GM12878 (cell line): Measurements from ENCODE around the gene JADE1. TPM values are rescaled to one million over a fixed set of nuclear protein-coding genes. Genes with fewer than 3 reads are reported as not detected.

Experiments
- ATAC-seq: fragments of 200-7000 bp; cut with Tn5 transposase; 3 replicates; pipeline ENCODE4 v1.9.1; 2020; ENCODE audit warnings: mild to moderate bottlenecking, moderate library complexity
- BruUV-seq: library from RNA; stranded (reverse); fragments of 400-500 nt; replicated peaks from 2 replicates; lab custom pipeline; 2021; lab: Mats Ljungman, UMichigan
- CTCF ChIA-PET: fragments of 300-600 bp; sonication (Branson Sonifier 250); formaldehyde crosslinking; extraction: SDS; loops from one replicate; lab custom pipeline; 2021; ENCODE audit warnings: inconsistent platforms; lab: Yijun Ruan, JAX
- POLR2A ChIA-PET: fragments of 350-600 bp; formaldehyde crosslinking; extraction: SDS; loops from one replicate; lab custom pipeline; 2021; ENCODE audit warnings: inconsistent platforms; lab: Charles Lee
- RAD21 ChIA-PET: fragments of 300-600 bp; sonication (Branson Sonifier 250); formaldehyde crosslinking; loops from one replicate; lab custom pipeline; 2023; ENCODE audit warnings: antibody characterized with exemption; ENCODE audit not compliant: unreplicated experiment; lab: Charles Lee
- SMC1A ChIA-PET: fragments of 300-600 bp; sonication (Branson Sonifier 250); formaldehyde crosslinking; loops from one replicate; lab custom pipeline; 2023; ENCODE audit not compliant: unreplicated experiment, uncharacterized antibody; lab: Charles Lee
- DNase-seq: peaks from one replicate; pipeline ENCODE4 v3.0.0-alpha.2; 2011; ENCODE audit warnings: low read depth, low spot score
- FAIRE-seq: peaks from 3 replicates; lab custom pipeline; 2011; peaks lifted over from hg19 to GRCh38; lab: Jason Lieb, UNC
- H2AFZ ChIP-seq: 2 replicates; pipeline ENCODE4 v1.6.0; 2011; ENCODE audit warnings: low read depth, low read length, control low read depth; ENCODE audit not compliant: control insufficient read depth
- H3K27ac ChIP-seq: 2 replicates; pipeline ENCODE4 v1.5.1; 2011; ENCODE audit warnings: control low read depth; ENCODE audit not compliant: control insufficient read depth, insufficient read depth
- H3K27me3 ChIP-seq, 2 experiments: replicated peaks in 1 of 2; 2 replicates each; pipeline versions ENCODE4 v1.6.0 to v1.6.1; 2011; ENCODE audit warnings: low read length in 1 of 2; ENCODE audit not compliant: control insufficient read depth in 2 of 2, insufficient read depth in 2 of 2
- H3K36me3 ChIP-seq, 2 experiments: 2 replicates each; pipeline ENCODE4 v1.5.1; 2011; ENCODE audit warnings: low read length in 1 of 2; ENCODE audit not compliant: control insufficient read depth in 2 of 2, insufficient read depth in 2 of 2
- H3K4me1 ChIP-seq: 2 replicates; pipeline ENCODE4 v1.6.1; 2011; ENCODE audit warnings: mild to moderate bottlenecking, low read length, moderate library complexity, mixed read lengths; ENCODE audit not compliant: control insufficient read depth, insufficient read depth
- H3K4me2 ChIP-seq: 2 replicates; pipeline ENCODE4 v1.6.0; 2011; ENCODE audit warnings: control low read depth; ENCODE audit not compliant: control insufficient read depth, insufficient read depth
- H3K4me3 ChIP-seq: fragments of 200-600 bp; sonication (generic); 2 replicates; pipeline ENCODE4 v1.5.1; 2016
- H3K79me2 ChIP-seq: 2 replicates; pipeline ENCODE4 v1.6.0; 2011; ENCODE audit warnings: low read length; ENCODE audit not compliant: control insufficient read depth, insufficient read depth
- H3K9ac ChIP-seq: 2 replicates; pipeline ENCODE4 v1.8.0; 2011; ENCODE audit warnings: low read length, control low read depth, mixed read lengths; ENCODE audit not compliant: control insufficient read depth, insufficient read depth
- H3K9me3 ChIP-seq: replicated peaks from 3 replicates; pipeline ENCODE4 v1.5.1; 2011; ENCODE audit warnings: mild to moderate bottlenecking, low read length; ENCODE audit not compliant: control insufficient read depth, insufficient read depth
- H4K20me1 ChIP-seq: 2 replicates; pipeline ENCODE4 v1.6.0; 2011; ENCODE audit not compliant: control insufficient read depth, insufficient read depth
- PML ChIP-seq: IDR thresholded peaks from 2 replicates; pipeline ENCODE4 v1.6.1; 2012; ENCODE audit warnings: low read length, inconsistent platforms
- POU2F2 ChIP-seq: IDR thresholded peaks from 3 replicates; pipeline ENCODE4 v1.6.1; 2011; ENCODE audit warnings: low read depth, mild to moderate bottlenecking, low read length, borderline replicate concordance
- RBBP5 ChIP-seq: fragments of 200-600 bp; sonication (generic); conservative IDR thresholded peaks from 2 replicates; pipeline ENCODE4 v1.6.1; 2016
- SKIL ChIP-seq: fragments of 450-650 bp; IDR thresholded peaks from 2 replicates; pipeline ENCODE4 v1.6.1; 2017; ENCODE audit warnings: mild to moderate bottlenecking, low read depth, inconsistent platforms; ENCODE audit not compliant: poor library complexity, severe bottlenecking
- SREBF1 ChIP-seq: IDR thresholded peaks from 2 replicates; pipeline ENCODE4 v1.6.1; 2012; ENCODE audit warnings: mild to moderate bottlenecking, low read length
- in situ Hi-C: fragments of 300-500 bp; cut with MboI; formaldehyde crosslinking; loops from 9 replicates; pipeline ENCODE4 v1.14.3; 2018; ENCODE audit warnings: mixed read lengths
- intact Hi-C: fragments of 100-400 bp; cut with micrococcal nuclease; formaldehyde crosslinking; loops from one replicate; pipeline ENCODE4 v1.14.2; 2022; ENCODE audit not compliant: unreplicated experiment
- polyA plus RNA-seq, 11 experiments: library from polyadenylated mRNA; depleted of rRNA in 4 of 11; unstranded in 6 of 11; stranded (reverse) in 5 of 11; fragments of >200 nt; fragmentation: Nextera tagmentation in 4 of 11; fragmentation: Illumina TruSeq in 1 of 11; extraction: Ambion mirVana in 4 of 11; extraction: Trizol in 1 of 11; gene quantifications; 1 replicate in 1 of 11; 2 replicates in 10 of 11; pipeline versions ENCODE4 v1.2.1 to v1.2.3, GENCODE V29; 2011 to 2016; ENCODE audit warnings: inconsistent platforms in 2 of 11, missing spikeins in 2 of 11, low read depth in 1 of 11
- total RNA-seq, 4 experiments: library from RNA; depleted of rRNA in 3 of 4; stranded (reverse); fragments of >200 nt in 3 of 4; fragmentation: Illumina TruSeq in 1 of 4; extraction: Trizol in 1 of 4; gene quantifications; 2 replicates each; pipeline versions ENCODE4 v1.2.1 to v1.2.3, GENCODE V29; 2013 to 2021
- TF ChIP-seq, protein P1 (sequence below): IDR thresholded peaks from 2 replicates; pipeline ENCODE4 v1.6.1; 2011; ENCODE audit warnings: low read depth, mild to moderate bottlenecking, low read length, moderate library complexity, borderline replicate concordance; ENCODE audit errors: extremely low read depth
- TF ChIP-seq, protein P2 (sequence below): fragments of 450-650 bp; formaldehyde crosslinking; IDR thresholded peaks from 2 replicates; pipeline ENCODE4 v1.4.0; 2020; ENCODE audit warnings: mild to moderate bottlenecking, moderate library complexity
- TF ChIP-seq, protein P3 (sequence below): fragments of 150-350 bp; IDR thresholded peaks from 2 replicates; pipeline ENCODE4 v1.6.1; 2016; ENCODE audit warnings: low read depth, low read length

Gene JADE1
- total and polyA plus RNA-seq, 10 of the 15 experiments (the other 5 are each of a cell fraction or from before 2014, with no cell fraction given), result 5.9 to 27.2 (median 15.8) TPM

DNA sequence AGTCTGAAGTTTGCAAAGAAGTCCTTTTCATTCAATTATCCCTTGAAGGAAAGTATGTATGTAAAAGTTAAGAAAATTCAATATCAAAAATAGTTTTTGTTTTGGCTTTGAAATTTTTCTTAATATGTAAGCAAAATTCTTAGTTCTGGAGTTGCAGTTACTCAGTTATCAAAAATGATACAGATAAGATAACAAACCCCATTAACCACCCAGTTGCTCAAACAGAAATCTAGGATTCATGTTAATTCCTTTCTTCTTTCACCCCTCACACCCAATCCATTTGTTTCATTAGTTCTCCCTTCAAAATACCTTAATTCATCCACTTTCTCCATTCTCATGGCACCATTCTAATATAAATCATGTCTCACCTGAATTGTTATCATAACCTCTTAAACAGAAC, 40.5 kb upstream of the JADE1 start:
- Histone ChIP-seq H3K36me3 (no peaks in the 10 kb centered on the region), H2AFZ (no peak overlapping the region), H3K79me2 (no peaks in the 10 kb centered on the region), H3K4me2 (no peak overlapping the region), H3K27ac (no peak overlapping the region), H3K4me1 (no peaks in the 10 kb centered on the region), H3K4me3 (no peak overlapping the region), H3K9me3 (no peaks in the 10 kb centered on the region), H3K9ac (no peak overlapping the region), H3K27me3 (no peaks in the 10 kb centered on the region), H4K20me1 (no peaks in the 10 kb centered on the region)
- TF ChIP-seq, protein P1, sequence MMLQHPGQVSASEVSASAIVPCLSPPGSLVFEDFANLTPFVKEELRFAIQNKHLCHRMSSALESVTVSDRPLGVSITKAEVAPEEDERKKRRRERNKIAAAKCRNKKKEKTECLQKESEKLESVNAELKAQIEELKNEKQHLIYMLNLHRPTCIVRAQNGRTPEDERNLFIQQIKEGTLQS, result no peak
- TF ChIP-seq PML (no peak), SREBF1 (no peak), POU2F2 (no peak), RBBP5 (no peak), SKIL (no peak)
- TF ChIP-seq, protein P2, sequence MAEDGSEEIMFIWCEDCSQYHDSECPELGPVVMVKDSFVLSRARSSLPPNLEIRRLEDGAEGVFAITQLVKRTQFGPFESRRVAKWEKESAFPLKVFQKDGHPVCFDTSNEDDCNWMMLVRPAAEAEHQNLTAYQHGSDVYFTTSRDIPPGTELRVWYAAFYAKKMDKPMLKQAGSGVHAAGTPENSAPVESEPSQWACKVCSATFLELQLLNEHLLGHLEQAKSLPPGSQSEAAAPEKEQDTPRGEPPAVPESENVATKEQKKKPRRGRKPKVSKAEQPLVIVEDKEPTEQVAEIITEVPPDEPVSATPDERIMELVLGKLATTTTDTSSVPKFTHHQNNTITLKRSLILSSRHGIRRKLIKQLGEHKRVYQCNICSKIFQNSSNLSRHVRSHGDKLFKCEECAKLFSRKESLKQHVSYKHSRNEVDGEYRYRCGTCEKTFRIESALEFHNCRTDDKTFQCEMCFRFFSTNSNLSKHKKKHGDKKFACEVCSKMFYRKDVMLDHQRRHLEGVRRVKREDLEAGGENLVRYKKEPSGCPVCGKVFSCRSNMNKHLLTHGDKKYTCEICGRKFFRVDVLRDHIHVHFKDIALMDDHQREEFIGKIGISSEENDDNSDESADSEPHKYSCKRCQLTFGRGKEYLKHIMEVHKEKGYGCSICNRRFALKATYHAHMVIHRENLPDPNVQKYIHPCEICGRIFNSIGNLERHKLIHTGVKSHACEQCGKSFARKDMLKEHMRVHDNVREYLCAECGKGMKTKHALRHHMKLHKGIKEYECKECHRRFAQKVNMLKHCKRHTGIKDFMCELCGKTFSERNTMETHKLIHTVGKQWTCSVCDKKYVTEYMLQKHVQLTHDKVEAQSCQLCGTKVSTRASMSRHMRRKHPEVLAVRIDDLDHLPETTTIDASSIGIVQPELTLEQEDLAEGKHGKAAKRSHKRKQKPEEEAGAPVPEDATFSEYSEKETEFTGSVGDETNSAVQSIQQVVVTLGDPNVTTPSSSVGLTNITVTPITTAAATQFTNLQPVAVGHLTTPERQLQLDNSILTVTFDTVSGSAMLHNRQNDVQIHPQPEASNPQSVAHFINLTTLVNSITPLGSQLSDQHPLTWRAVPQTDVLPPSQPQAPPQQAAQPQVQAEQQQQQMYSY (CRISPR knock-in tag), result no peak
- TF ChIP-seq, protein P3, sequence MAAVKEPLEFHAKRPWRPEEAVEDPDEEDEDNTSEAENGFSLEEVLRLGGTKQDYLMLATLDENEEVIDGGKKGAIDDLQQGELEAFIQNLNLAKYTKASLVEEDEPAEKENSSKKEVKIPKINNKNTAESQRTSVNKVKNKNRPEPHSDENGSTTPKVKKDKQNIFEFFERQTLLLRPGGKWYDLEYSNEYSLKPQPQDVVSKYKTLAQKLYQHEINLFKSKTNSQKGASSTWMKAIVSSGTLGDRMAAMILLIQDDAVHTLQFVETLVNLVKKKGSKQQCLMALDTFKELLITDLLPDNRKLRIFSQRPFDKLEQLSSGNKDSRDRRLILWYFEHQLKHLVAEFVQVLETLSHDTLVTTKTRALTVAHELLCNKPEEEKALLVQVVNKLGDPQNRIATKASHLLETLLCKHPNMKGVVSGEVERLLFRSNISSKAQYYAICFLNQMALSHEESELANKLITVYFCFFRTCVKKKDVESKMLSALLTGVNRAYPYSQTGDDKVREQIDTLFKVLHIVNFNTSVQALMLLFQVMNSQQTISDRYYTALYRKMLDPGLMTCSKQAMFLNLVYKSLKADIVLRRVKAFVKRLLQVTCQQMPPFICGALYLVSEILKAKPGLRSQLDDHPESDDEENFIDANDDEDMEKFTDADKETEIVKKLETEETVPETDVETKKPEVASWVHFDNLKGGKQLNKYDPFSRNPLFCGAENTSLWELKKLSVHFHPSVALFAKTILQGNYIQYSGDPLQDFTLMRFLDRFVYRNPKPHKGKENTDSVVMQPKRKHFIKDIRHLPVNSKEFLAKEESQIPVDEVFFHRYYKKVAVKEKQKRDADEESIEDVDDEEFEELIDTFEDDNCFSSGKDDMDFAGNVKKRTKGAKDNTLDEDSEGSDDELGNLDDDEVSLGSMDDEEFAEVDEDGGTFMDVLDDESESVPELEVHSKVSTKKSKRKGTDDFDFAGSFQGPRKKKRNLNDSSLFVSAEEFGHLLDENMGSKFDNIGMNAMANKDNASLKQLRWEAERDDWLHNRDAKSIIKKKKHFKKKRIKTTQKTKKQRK, result no peak
- ChIA-PET SMC1A (no interaction called here), CTCF (no interaction called here), RAD21 (no interaction called here), POLR2A (no interaction called here)
- no peak for FAIRE-seq
- intact Hi-C loops (no loop called here), in situ Hi-C loops (no loop called here)
- BruUV-seq, result no TSS peak
- DNase-seq, result no peak
- ATAC-seq, result no peak
